Measurements from ENCODE around the gene KIF2A. TPM values are rescaled to one million over a fixed set of nuclear protein-coding genes. Genes with fewer than 3 reads are reported as not detected.
A peak's percentile ranks its signal among the peaks of the same experiment; 100 is the strongest.

KIF2A gene
- total RNA-seq, 1 experiment from 2014 or later = 57.9 TPM

GRCh38 chr5:62328772-62329491 lies 22.9 kb downstream of the KIF2A start:
- no peak for DNase-seq (ENCODE audit: low read depth)

- no peak for DNase-seq (ENCODE audit: low read depth)
Observed at GRCh38 chr5:62330302-62330701, 24.3 kb downstream of the KIF2A start.

DNA sequence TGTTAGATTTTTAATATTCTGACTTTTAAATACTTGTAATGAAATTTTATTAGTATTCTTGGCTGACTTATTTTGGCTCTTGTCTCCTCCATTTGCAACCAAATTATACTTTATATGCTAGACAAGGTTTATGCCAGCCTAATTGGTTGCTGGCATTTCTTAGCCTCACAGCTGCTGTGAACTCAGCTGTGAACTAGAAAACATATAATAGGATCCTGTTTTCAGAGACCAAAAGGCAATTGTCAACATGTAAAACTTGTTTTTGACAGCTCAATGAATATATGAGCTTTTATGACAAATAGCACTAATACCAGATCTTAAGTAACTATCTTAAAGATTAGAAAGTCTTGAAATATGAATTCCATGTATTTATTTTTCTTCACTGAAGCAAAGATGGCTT lies 25.9 kb downstream of the KIF2A start:
- DNase-seq (ENCODE audit: low read depth) = no peak

DNA sequence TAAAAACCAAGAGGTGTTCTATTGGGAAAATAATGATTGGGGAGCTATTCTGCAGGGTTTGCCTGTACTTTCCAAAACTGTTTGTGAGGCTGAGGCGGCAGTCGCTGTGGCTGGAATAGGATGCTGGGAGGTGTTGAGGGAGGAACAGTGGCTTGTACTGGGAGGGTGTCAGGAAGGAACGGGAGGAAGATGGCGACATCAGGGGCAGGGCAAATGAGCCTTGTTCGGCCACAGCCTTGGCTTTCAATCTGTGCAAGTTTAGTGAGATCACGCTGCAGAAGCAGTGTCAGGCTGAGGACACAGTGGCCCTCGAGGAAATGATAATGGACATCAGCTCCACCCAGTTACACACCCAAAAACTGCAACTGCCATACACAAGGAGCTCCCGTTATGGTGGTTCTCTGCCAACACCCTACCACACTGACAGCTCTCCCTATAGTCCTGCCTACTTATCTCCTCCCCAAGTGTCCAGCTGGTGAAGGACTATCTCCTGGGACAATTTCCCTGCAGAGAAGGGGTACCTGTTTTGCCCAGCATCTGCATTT lies 27.3 kb downstream of the KIF2A start:
- no peak for DNase-seq (ENCODE audit: low read depth)

- no peak for DNase-seq (ENCODE audit: low read depth)
Observed at GRCh38 chr5:62334082-62334481, 28.1 kb downstream of the KIF2A start.

DNA sequence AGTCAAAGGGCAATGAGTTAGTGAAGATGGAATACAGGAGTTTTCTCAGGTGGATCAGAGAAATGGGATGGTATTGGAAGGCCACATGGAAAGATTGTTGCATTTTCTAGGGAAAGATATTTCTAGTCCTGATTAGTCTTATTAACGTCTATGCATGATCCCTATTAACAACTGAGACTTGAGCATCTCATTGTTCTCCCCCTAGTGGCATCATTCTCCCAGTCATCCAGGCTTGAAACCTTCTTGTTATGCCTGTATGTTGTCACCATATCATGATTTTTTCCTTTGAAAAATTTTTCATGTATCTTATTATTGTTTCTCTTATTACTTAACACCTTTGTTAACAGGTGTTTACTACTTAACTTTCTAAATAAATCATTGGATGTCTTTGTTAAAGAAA lies 34.4 kb downstream of the KIF2A start:
- no peak for DNase-seq (ENCODE audit: low read depth)

DNA sequence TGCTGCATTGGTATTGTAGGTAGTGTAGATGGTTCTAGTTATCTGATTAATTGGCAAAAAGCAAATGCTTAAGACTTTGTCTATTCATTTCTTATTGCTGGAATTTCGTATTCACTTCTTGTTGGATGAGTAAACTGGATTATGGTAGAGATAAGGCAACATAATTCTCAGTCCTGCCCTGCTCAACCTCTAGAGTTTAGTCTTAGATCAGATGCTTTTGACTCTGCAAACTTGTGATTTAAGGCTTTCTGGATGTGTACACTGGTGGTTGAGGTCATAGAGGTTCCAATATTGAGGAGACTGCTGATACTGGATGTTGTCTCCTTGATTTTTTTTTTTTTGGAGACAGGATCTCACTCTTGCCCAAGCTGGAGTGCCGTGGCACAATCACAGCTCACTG lies 35.0 kb downstream of the KIF2A start:
- DNase-seq (ENCODE audit: low read depth) = no peak

GRCh38 chr5:62341783-62342475 lies 35.9 kb downstream of the KIF2A start:
- DNase-seq (ENCODE audit: low read depth) = no peak

GRCh38 chr5:62342476-62342837 lies 36.5 kb downstream of the KIF2A start:
- DNase-seq (ENCODE audit: low read depth) = no peak

GRCh38 chr5:62343428-62343827 lies 37.4 kb downstream of the KIF2A start:
- no peak for DNase-seq (ENCODE audit: low read depth)

- DNase-seq (ENCODE audit: low read depth) = no peak
Observed at GRCh38 chr5:62346748-62347147, 40.7 kb downstream of the KIF2A start.

DNA sequence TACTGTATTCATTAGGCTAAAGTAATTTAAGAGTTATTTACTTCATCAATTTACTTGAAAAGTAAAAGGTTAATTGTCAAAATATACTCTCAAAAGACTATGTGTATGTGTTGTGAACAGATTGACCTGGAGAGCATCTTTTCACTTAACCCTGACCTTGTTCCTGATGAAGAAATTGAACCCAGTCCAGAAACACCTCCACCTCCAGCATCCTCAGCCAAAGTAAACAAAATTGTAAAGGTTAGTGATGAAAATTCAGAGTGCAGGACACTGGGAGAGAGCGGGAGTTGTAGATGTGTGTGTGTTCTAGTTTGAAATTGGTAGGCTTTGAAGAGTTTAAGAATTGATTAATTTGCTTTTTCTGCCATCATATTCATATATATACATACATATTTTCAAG lies 41.9 kb downstream of the KIF2A start:
- no peak for DNase-seq (ENCODE audit: low read depth)

- no peak for DNase-seq (ENCODE audit: low read depth)
Observed at GRCh38 chr5:62348723-62349481, 42.9 kb downstream of the KIF2A start.

GRCh38 chr5:62354028-62354874 lies 48.2 kb downstream of the KIF2A start:
- DNase-seq (ENCODE audit: low read depth) = peak; percentile 16

- no peak for DNase-seq (ENCODE audit: low read depth)
Observed at GRCh38 chr5:62362701-62363100, 56.7 kb downstream of the KIF2A start.

DNA sequence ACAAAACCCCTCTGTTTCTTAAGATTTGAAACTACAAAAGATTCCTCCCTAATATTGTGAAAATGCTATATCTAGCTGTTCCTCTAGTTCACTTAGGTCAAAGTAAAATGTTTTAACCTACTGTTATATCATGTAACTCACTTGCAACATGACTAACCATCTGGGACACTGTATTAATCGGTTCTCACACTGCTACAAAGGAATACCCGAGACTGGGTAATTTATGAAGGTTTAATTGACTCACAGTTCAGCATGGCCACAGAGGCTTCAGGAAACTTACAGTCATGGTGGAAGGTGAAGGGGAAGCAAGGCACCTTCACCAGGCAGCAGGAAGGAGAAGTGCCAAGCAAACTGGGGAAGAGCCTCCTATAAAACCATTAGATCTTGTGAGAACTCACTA lies 63.0 kb downstream of the KIF2A start:
- no peak for DNase-seq (ENCODE audit: low read depth)

DNA sequence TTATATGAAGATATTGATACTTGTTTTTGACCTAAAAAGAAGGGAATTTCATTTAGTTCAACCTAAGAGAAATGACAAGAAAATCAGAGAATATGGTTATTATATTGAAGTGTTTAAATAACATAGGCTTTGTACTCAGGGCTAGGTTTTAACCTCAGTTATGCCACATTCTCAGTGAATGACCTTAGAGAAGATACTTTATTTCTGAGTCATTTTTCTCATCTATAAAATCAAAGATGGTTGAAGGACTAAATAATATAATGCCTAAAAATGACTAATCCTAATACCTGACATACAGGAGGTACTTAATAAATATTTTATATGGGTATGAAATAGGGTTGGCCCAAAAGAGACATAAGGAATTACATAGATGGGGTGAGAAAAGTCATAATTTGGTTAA lies 65.4 kb downstream of the KIF2A start:
- DNase-seq (ENCODE audit: low read depth) = no peak

GRCh38 chr5:62372600-62372999 lies 66.6 kb downstream of the KIF2A start:
- no peak for DNase-seq (ENCODE audit: low read depth)

DNA sequence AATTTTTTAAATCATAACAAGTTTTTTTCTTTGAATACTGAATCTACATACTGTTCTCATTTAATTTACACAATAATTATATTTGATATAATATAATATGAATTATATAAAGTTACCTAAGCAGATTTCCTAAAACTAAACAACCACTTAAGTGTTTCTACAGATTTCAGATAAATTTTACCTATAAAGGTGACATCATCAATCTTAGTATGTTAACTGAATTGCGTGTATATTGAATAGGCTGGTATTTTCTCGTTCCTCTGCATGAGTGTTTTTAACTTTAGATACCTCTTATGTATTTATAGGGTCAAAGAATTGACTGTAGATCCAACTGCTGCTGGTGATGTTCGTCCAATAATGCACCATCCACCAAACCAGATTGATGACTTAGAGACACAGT lies 67.4 kb downstream of the KIF2A start:
- DNase-seq (ENCODE audit: low read depth) = no peak

- DNase-seq (ENCODE audit: low read depth) = no peak
Observed at GRCh38 chr5:62374090-62374489, 68.1 kb downstream of the KIF2A start.

- DNase-seq (ENCODE audit: low read depth) = no peak
Observed at GRCh38 chr5:62375627-62376026, 69.6 kb downstream of the KIF2A start.

DNA sequence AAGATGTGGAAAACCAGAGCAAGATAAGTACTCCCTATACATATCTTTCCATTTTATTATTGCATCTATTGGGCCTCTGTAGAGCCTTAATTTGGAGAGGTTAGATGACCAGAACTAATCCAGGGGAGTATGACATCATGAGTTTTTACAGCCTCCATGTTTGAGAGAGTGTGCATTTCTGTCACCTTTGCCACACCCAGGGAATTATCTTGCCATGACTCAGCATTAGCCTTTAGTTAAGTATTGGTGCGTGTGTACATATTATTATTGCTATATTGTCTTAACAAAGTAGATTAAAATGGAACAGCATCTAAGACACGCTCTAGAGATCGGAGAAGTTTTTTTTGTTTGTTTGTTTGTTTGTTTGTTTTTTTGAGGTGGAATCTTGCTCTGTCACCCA lies 70.1 kb downstream of the KIF2A start:
- DNase-seq (ENCODE audit: low read depth) = peak; percentile 12

Data from Daoy (cell line).